T-helper 17 cell (primary cell): ENCODE results near the gene SMAD9. TPM values are rescaled to one million over a fixed set of nuclear protein-coding genes. Genes with fewer than 3 reads are reported as not detected.

Experiments used
- ATAC-seq: fragments of 150-1000 bp; cut with Tn5 transposase; 2 replicates; pipeline ENCODE4 v1.10.0; 2021; ENCODE audit warnings: mild to moderate bottlenecking, moderate library complexity
- DNase-seq, 3 donors: peaks; one replicate each; pipeline versions ENCODE4 v3.0.0 to v3.0.0-alpha.2; 2020 to 2021
- H3K9me3 ChIP-seq: one replicate; pipeline ENCODE4 v1.7.0; 2013; ENCODE audit warnings: low read length, mild to moderate bottlenecking; ENCODE audit not compliant: control insufficient read depth, poor library complexity, severe bottlenecking
- H3K27ac Mint-ChIP-seq: one replicate; pipeline ENCODE4 v1.8.0; 2022; ENCODE audit warnings: mild to moderate bottlenecking, moderate library complexity, mixed read lengths
- H3K27me3 Mint-ChIP-seq: one replicate; pipeline ENCODE4 v1.8.0; 2022; ENCODE audit warnings: mixed read lengths
- H3K36me3 Mint-ChIP-seq: one replicate; pipeline ENCODE4 v1.8.0; 2022; ENCODE audit warnings: low read depth, mixed read lengths
- H3K4me1 Mint-ChIP-seq: one replicate; pipeline ENCODE4 v1.8.0; 2022; ENCODE audit warnings: mild to moderate bottlenecking, mixed read lengths
- H3K4me3 Mint-ChIP-seq: one replicate; pipeline ENCODE4 v1.8.0; 2022; ENCODE audit warnings: mild to moderate bottlenecking, moderate library complexity, mixed read lengths
- total RNA-seq, 4 donors: library from RNA in 2 of 4; stranded (reverse) in 2 of 4; gene quantifications; one replicate each; pipeline ENCODE4 v1.2.3 and lab custom pipeline; 2022 to 2026

The SMAD9 gene
- total RNA-seq, 2 donors from 2014 or later, result not detected

DNA sequence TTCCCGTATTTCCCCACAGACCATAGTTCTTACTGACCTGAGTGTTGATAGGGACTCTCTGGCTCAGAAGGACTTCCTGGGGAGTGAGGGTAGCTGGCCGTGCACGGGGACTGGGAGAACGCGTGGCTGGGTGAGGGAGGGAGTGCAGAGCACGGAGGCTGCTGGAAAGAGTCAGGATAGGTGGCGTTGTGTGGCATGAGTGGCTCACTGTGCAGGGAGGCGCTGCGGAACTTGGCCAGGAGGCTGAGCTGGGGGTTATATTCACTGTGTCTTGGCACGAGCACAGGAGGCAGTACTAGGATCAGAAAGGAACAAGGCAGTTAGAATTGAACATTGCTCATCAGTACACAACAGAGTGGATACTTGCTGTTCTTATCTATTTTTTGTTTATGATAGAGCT lies 47.4 kb downstream of the SMAD9 start:
- Mint-ChIP-seq H3K27ac (no peak overlapping the region), H3K27me3 (peaks cover 45% of the 10 kb centered on the region), H3K36me3 (peaks cover 2% of the 10 kb centered on the region), H3K4me3 (no peak overlapping the region), H3K4me1 (no peaks in the 10 kb centered on the region)
- DNase-seq, result no peak
- H3K9me3 ChIP-seq, result no peaks in the 10 kb centered on the region
- ATAC-seq, result no peak

DNA sequence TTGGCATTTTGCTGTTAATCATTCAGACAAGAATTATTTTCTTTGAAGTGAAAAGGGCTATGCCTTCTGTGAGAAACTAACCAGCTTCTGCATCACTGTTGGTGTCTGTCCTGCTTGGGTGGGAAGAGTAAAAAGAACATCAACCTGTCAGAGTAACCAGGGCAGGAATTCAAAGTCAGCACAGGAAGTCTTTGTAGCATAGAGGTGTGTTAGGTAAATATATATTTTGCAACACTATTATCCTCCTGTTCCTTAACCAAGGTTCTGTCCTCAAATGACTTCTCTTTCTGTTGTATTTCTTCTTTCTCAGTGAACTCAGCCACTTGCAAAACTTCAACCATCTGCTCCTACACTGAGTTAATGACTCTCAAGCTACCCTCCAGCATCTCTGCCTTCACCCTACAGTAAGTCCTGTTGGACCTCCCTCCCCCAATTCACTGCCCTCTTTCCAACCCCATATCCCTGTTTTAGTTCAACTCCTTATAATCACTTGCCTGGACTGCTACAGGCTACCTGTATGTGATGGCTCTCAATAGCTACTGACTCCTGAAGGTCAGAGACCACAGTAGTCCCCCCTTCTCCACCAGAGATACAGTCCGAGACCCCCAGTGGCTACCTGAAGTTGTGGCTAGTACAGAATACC lies 49.9 kb downstream of the SMAD9 start:
- H3K9me3 ChIP-seq, result no peaks in the 10 kb centered on the region
- no peak for DNase-seq
- Mint-ChIP-seq H3K27me3 (peaks cover 57% of the 10 kb centered on the region), H3K27ac (no peak overlapping the region), H3K4me3 (no peak overlapping the region), H3K4me1 (no peaks in the 10 kb centered on the region), H3K36me3 (peaks cover 2% of the 10 kb centered on the region)
- no peak for ATAC-seq

DNA sequence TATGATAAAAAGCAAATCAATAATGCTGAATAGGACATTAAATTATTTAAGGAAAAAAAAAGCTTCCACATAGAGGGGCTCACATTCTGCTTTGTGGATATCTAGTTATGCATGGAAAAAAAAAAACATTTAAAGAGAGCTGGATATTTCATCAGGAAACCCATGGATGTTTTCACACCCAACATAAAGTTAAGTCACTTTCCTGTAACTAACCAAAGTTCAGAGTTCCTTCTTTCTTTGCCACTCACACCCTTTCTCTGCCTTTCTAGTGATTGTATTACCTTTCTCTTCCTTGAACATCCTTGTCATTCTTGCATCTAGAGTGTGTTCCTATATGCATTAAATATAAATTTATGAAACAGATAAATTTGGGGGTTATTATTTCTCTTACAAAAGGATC lies 53.8 kb downstream of the SMAD9 start:
- peaks cover 72% of the 10 kb centered on the region for H3K27me3 Mint-ChIP-seq
- no peaks in the 10 kb centered on the region for H3K36me3 Mint-ChIP-seq
- DNase-seq (no peak), ATAC-seq (no peak)
- peaks cover 6% of the 10 kb centered on the region for H3K4me1 Mint-ChIP-seq
- H3K4me3 Mint-ChIP-seq, result no peak overlapping the region
- no peaks in the 10 kb centered on the region for H3K9me3 ChIP-seq
- H3K27ac Mint-ChIP-seq, result no peak overlapping the region

DNA sequence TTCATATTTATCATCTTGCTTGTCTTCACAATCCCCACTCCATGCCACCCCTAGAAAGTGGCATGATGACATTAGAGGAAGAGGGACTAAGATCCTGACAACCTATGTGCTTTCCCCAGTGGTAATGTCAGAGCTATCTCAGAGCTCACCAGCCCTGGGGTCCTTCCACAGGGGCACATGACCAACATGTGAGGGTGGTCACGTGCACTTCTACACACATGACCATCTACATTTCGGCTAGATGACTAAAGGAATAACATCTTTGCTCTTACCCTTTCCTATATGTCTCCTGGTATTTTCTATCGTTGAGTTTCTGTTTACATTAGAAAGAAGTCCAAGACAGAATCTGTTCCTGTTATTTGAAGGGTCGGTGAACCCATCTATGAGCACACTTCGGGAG lies 54.8 kb downstream of the SMAD9 start:
- Mint-ChIP-seq H3K36me3 (no peaks in the 10 kb centered on the region), H3K27ac (no peak overlapping the region), H3K4me3 (no peak overlapping the region), H3K4me1 (peaks cover 6% of the 10 kb centered on the region), H3K27me3 (peaks cover 70% of the 10 kb centered on the region)
- DNase-seq (no peak), ATAC-seq (no peak)
- H3K9me3 ChIP-seq, result no peaks in the 10 kb centered on the region

DNA sequence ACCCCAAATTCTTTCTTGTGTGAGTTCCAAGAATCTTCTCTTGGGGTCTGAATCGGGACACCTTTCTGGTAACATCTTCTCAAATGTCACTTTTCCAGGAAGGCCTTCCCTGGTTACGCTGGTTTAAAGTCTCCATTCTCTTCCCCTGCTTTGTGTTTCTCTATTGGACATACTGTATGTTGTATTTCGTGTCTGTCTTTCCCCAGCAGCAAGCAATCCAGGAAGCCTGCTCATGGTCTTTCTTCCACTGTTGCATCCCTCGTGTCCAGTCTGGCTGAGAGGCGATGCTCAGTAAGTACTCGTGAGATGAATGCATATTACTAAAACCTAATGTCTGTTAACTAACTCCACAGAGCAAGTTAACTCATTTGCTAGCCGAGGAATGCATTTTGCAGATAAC lies 57.3 kb downstream of the SMAD9 start:
- H3K36me3 Mint-ChIP-seq, result no peaks in the 10 kb centered on the region
- H3K27ac Mint-ChIP-seq, result no peak overlapping the region
- ATAC-seq (no peak), DNase-seq (no peak)
- peaks cover 70% of the 10 kb centered on the region for H3K27me3 Mint-ChIP-seq
- no peaks in the 10 kb centered on the region for H3K9me3 ChIP-seq
- H3K4me3 Mint-ChIP-seq, result no peak overlapping the region
- H3K4me1 Mint-ChIP-seq, result peaks cover 6% of the 10 kb centered on the region

DNA sequence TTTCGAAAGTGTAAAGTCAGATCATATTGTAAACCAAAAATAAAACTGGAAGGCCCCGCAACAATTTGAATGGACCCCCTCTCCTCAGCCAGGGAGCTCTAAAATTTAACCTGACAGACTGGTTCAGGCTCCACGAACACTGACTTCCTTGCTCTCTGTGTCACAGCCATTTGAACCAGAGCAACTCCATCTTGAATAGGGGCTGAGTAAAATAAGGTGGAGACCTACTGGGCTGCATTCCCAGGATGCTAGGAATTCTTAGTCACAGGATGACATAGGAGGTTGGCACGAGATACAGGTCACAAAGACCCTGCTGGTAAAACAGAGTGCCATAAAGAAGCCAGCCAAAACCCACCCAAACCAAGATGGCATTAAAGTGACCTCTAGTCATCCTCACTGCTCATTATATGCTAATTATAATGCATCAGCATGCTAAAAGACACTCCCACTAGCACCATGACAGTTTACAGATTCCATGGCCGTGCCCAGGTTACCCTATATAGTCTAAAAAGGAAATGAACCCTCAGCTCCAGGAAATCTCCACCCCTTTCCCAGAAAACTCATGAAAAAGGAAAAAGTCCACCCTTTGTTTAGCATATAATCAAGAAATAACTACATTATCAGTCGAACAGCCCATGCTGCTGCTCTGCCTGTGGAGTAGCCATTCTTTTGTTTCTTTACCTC lies 57.9 kb downstream of the SMAD9 start:
- peaks cover 69% of the 10 kb centered on the region for H3K27me3 Mint-ChIP-seq
- H3K36me3 Mint-ChIP-seq, result no peaks in the 10 kb centered on the region
- no peak for ATAC-seq
- peaks cover 6% of the 10 kb centered on the region for H3K4me1 Mint-ChIP-seq
- no peaks in the 10 kb centered on the region for H3K9me3 ChIP-seq
- no peak for DNase-seq
- no peak overlapping the region for H3K4me3 Mint-ChIP-seq
- no peak overlapping the region for H3K27ac Mint-ChIP-seq

DNA sequence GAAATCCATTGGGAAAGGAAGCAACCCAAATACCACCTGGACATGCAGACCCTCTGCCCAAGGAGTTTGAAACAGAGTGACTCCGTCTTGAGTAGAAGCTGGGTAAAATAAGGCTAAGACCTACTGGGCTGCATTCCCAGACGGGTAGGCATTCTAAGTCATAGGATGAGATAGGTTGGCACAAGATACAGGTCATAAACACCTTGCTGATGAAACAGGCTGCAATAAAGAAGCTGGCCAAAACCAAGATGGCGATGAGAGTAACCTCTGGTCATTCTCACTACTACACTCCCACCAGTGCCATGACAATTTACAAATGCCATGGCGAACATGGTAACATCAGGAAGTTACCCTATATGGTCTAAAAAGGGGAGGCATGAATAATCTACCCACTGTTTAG lies 60.8 kb downstream of the SMAD9 start:
- H3K27ac Mint-ChIP-seq, result no peak overlapping the region
- no peak overlapping the region for H3K4me3 Mint-ChIP-seq
- ATAC-seq (no peak), DNase-seq (no peak)
- peaks cover 6% of the 10 kb centered on the region for H3K4me1 Mint-ChIP-seq
- H3K9me3 ChIP-seq, result no peaks in the 10 kb centered on the region
- peaks cover 45% of the 10 kb centered on the region for H3K27me3 Mint-ChIP-seq
- no peaks in the 10 kb centered on the region for H3K36me3 Mint-ChIP-seq

DNA sequence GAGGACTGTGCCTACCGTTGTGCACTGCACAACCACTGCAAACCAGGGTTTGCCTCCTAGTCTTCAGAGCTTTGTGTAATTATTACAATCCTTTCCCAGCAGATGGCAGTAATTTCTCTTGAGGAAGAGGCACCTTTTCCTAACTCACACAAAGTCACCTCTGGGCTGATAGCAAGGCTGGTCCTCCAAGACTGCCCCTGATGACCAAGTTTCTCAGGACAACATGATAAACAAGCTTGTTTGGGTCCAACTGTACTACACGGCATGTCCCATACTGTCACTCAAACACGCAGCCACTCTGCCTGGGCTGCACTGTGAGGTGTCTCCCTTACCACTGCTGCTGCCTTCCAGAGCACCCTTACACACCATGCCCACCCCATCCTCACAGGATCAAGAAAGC lies 61.7 kb downstream of the SMAD9 start:
- ATAC-seq, result no peak
- H3K36me3 Mint-ChIP-seq, result no peaks in the 10 kb centered on the region
- H3K27ac Mint-ChIP-seq, result no peak overlapping the region
- no peaks in the 10 kb centered on the region for H3K9me3 ChIP-seq
- H3K27me3 Mint-ChIP-seq, result peaks cover 40% of the 10 kb centered on the region
- H3K4me3 Mint-ChIP-seq, result no peak overlapping the region
- peaks cover 6% of the 10 kb centered on the region for H3K4me1 Mint-ChIP-seq
- no peak for DNase-seq

DNA sequence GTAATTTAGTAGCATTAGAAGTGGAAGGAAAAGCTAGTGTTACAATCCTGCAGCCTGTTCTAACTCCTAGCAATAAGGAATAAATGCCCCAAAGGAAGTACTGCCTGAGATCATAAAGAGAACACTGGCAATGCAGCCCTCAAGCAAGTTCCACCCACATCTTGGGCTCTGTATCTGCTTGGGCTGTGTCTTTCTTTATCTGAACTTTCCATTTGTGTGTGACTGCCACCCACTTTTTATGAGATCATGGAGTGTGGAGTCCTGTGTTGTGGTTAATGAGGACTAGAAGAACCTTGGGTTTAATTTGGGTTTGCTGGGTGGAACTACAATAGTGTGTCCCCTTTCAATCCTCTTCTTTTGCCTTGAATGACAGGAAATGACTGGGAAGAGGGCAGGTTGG lies 62.8 kb downstream of the SMAD9 start:
- no peak for ATAC-seq
- H3K4me3 Mint-ChIP-seq, result no peak overlapping the region

DNA sequence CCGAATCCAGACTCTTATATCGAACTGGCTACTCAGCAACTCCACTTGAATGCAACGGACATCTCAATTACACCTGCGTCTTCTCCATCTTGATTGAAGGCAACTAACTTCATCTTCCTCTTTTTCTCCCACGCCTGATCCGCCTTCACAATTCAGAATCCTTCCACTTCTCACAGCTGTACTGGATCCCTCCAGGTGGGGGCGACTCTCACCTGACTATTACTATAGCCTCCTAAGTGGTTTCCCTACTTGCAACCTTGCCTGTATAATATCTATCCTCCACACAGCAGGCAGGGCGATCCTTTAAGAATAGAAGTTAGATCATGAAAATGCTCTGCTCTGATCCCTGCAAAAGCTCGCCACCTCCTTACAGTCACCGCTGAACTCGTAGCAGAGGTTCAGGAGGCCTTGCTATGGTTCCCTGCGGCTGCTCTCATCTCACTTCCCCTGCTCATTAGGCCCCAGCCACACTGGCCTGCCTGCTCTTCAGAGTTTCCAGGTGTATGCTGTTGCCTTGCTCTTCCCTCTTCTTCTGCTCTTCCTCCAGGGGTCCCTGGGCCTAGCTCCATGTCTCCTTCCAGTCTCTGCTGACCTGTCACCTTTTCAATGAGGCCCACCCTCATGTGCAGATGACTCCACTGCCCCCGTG lies 69.1 kb downstream of the SMAD9 start:
- ATAC-seq, result no peak
- no peak for DNase-seq
- H3K9me3 ChIP-seq, result no peaks in the 10 kb centered on the region
- Mint-ChIP-seq H3K4me1 (peaks cover 3% of the 10 kb centered on the region), H3K4me3 (no peak overlapping the region), H3K27me3 (peaks cover 22% of the 10 kb centered on the region), H3K36me3 (peaks cover 4% of the 10 kb centered on the region), H3K27ac (no peak overlapping the region)

More for the DNA sequence above, 62.8 kb downstream of the SMAD9 start:
- DNase-seq, result no peak
- no peaks in the 10 kb centered on the region for H3K4me1 Mint-ChIP-seq
- peaks cover 36% of the 10 kb centered on the region for H3K27me3 Mint-ChIP-seq
- no peak overlapping the region for H3K27ac Mint-ChIP-seq
- H3K36me3 Mint-ChIP-seq, result no peaks in the 10 kb centered on the region
- H3K9me3 ChIP-seq, result no peaks in the 10 kb centered on the region

DNA sequence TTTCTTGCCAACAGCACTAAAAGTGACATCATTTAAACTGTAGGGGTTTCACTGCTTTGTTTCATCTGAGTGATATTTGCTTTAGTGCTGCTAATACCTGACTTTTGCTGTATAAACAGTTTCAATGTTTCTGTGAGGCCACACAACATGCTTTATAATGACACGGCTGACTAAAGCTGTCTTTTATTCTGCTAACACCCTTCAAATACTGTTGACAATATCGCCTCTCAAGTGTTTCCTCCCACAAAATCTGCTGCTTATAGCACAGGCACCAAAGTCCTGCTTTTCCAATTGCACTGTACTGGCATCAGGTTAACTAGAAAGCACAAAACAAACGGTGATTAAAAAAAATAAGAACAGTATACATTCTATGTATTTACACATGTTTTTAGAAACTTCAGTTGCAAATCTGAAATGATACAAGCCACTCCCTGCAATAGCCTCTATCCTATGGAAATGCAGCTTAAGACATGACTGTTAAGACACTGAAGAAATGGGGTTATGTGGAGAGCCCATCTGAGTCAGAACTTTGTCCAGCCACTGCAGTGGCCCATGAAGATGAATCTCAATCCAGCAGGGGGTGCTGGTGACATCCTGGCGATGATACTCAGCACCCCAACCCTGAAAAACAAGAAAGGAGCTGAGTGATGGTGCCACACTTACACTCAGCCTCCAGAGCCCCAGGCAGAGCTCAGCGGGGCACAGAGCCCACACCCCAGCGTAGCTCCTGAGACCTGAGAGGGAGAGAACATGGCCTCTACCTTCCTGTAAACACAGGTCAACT lies 71.6 kb downstream of the SMAD9 start:
- peaks cover 3% of the 10 kb centered on the region for H3K4me1 Mint-ChIP-seq
- peaks cover 4% of the 10 kb centered on the region for H3K36me3 Mint-ChIP-seq
- H3K9me3 ChIP-seq, result no peaks in the 10 kb centered on the region
- no peak overlapping the region for H3K27ac Mint-ChIP-seq
- H3K27me3 Mint-ChIP-seq, result peaks cover 17% of the 10 kb centered on the region
- no peak overlapping the region for H3K4me3 Mint-ChIP-seq
- ATAC-seq, result peak; percentile 20
- no peak for DNase-seq

DNA sequence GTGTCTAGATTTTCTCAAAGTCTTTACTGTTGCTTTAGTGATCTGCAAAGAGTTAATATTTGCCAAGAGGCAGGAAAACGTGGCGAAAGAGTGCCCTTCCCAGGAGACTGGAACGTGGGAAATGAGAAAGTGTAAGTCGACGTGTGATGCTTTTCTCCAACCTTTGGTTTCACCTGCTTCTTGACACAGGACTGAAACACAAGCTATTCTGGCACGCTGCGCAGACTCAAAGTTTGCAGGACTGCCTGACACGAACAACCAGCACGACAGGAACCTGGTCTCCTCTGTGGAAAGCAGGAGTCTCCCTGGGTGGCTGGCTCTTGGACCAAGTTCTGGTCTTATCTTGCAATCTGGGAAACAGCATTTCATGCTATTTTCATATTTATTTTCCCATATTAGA lies 72.4 kb downstream of the SMAD9 start:
- Mint-ChIP-seq H3K27ac (no peak overlapping the region), H3K27me3 (peaks cover 15% of the 10 kb centered on the region), H3K4me1 (peaks cover 3% of the 10 kb centered on the region), H3K4me3 (no peak overlapping the region), H3K36me3 (peaks cover 4% of the 10 kb centered on the region)
- DNase-seq, result no peak
- no peak for ATAC-seq
- no peaks in the 10 kb centered on the region for H3K9me3 ChIP-seq

DNA sequence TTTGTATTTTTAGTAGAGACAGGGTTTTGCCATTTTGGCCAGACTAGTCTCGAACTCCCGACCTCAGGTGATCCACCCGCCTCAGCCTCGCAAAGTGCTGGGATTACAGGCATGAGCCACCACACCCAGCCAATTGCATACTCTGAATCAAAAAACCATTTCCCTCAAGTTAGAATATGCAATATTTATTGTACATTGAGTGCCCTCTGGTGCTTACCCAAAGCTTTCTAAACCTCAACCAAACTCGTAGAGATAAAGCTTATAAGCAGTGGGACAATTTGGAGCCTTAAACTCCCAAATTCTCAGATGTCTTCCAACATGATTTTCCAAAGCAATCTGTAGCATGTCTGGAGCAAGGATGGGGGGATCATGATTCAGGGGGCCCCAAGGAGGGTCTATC lies 78.6 kb downstream of the SMAD9 start:
- Mint-ChIP-seq H3K4me1 (peaks cover 2% of the 10 kb centered on the region), H3K27me3 (no peaks in the 10 kb centered on the region), H3K27ac (no peak overlapping the region), H3K4me3 (no peak overlapping the region), H3K36me3 (no peaks in the 10 kb centered on the region)
- ATAC-seq (no peak), DNase-seq (no peak)
- no peaks in the 10 kb centered on the region for H3K9me3 ChIP-seq
